Endometrium (tissue), 2 donors: ENCODE data around the gene SORCS2.

Experiments
- FAIRE-seq: peaks from 2 replicates; lab custom pipeline; 2012; peaks lifted over from hg19 to GRCh38; lab: Jason Lieb, UNC
- donor health status: control.
- donor health status: control.

SORCS2 gene

GRCh38 chr4:7750972-7751371 is 558.6 kb downstream of the SORCS2 start:
- no peak for FAIRE-seq

- FAIRE-seq, result no peak
Measured at GRCh38 chr4:7752649-7753048, 560.3 kb downstream of the SORCS2 start.

GRCh38 chr4:7753271-7753670 is 560.9 kb downstream of the SORCS2 start:
- FAIRE-seq, result no peak

GRCh38 chr4:7753931-7754465 is 561.7 kb downstream of the SORCS2 start:
- no peak for FAIRE-seq

GRCh38 chr4:7754565-7755262 is 562.4 kb downstream of the SORCS2 start:
- FAIRE-seq, result no peak

- no peak for FAIRE-seq
Measured at GRCh38 chr4:7755561-7755960, 563.2 kb downstream of the SORCS2 start.

- no peak for FAIRE-seq
Measured at GRCh38 chr4:7756071-7756470, 563.7 kb downstream of the SORCS2 start.

- FAIRE-seq, result no peak
Measured at GRCh38 chr4:7756561-7757355, 564.4 kb downstream of the SORCS2 start.

- peak; percentile 93 for FAIRE-seq
Measured at GRCh38 chr4:7757501-7758471, 565.4 kb downstream of the SORCS2 start.

- FAIRE-seq, result no peak
Measured at GRCh38 chr4:7758476-7758875, 566.1 kb downstream of the SORCS2 start.

GRCh38 chr4:7759216-7759615 is 566.9 kb downstream of the SORCS2 start:
- no peak for FAIRE-seq

GRCh38 chr4:7759635-7760034 is 567.3 kb downstream of the SORCS2 start:
- FAIRE-seq, result no peak

GRCh38 chr4:7760228-7760627 is 567.9 kb downstream of the SORCS2 start:
- FAIRE-seq, result no peak

- no peak for FAIRE-seq
Measured at GRCh38 chr4:7760706-7761105, 568.4 kb downstream of the SORCS2 start.

GRCh38 chr4:7761312-7761711 is 569.0 kb downstream of the SORCS2 start:
- no peak for FAIRE-seq

GRCh38 chr4:7761720-7762119 is 569.4 kb downstream of the SORCS2 start:
- no peak for FAIRE-seq

- FAIRE-seq, result no peak
Measured at GRCh38 chr4:7762376-7763030, 570.2 kb downstream of the SORCS2 start.

GRCh38 chr4:7763106-7763505 is 570.8 kb downstream of the SORCS2 start:
- no peak for FAIRE-seq

GRCh38 chr4:7763788-7764187 is 571.5 kb downstream of the SORCS2 start:
- no peak for FAIRE-seq

- FAIRE-seq, result no peak
Measured at GRCh38 chr4:7764466-7764865, 572.1 kb downstream of the SORCS2 start.

- no peak for FAIRE-seq
Measured at GRCh38 chr4:7765666-7766065, 573.3 kb downstream of the SORCS2 start.

- FAIRE-seq, result no peak
Measured at GRCh38 chr4:7766086-7766485, 573.7 kb downstream of the SORCS2 start.
